NCI-H2227 (cell line): ENCODE measurements around the gene CIB4.

Experiments used
- DNase-seq: peaks from one replicate; lab custom pipeline; 2025; ENCODE audit not compliant: unreplicated experiment; lab: John Stamatoyannopoulos, UW

The CIB4 gene

DNA sequence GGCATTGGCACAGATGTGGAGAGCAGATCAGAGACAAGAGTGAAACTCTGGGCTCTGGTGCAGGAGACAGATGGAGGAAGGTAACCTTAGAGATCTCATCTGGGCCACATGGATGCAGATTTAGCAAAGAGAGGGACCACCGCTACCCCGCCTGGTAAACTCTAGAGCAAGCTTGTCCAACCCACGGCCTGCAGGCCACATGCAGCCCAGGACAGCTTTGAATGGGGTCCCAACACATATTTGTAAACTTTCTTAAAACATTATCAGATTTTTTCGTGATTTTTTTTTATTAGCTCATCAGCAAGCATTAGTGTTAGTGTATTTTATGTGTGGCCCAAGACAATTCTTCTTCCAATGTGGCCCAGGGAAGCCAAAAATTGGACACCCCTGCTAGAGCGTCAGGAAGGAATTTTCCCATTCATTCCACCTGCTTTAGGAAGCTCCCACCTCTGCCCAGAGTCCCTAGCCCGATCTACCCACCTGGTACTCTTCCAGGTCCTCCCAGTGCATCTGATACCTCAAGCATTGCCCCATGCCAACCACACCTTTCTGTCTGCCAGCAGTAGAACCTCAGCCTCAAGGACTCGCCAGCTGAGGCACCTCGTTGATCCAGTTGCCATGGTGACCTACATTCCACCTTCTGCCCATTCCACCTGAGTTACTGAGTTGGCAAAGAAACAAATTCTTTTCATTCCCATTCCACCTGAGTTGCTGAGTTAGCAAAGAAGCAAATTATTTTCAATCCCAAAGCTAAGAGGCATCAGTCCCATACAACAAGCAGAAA is at the start of gene CIB4:
Gene CIB4 (minus strand): TSS at position 586 of the 784 bp plus-strand sequence. CDS start 52 bp downstream, at position 534.
- DNase-seq, result no peak

DNA sequence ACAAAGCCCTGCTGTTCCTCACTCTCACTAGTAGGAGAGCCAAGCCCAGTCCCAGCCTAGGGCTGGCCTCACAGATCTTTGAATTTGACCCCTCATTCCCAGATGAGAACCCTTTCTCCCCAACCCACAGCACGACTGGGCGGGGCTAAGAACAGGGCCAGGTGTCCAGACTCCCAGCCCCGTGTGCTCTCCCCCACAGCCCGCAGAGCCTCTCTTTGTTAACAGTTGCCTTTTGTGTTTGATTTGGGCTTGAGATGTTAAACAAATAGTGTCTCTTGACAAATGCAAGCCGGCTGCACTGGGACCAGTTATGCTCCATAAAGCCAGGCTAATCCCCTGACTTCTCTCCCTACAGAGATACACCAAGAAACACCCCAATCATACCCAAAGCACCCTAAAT is 46.6 kb upstream of the CIB4 start:
- DNase-seq, result no peak

DNA sequence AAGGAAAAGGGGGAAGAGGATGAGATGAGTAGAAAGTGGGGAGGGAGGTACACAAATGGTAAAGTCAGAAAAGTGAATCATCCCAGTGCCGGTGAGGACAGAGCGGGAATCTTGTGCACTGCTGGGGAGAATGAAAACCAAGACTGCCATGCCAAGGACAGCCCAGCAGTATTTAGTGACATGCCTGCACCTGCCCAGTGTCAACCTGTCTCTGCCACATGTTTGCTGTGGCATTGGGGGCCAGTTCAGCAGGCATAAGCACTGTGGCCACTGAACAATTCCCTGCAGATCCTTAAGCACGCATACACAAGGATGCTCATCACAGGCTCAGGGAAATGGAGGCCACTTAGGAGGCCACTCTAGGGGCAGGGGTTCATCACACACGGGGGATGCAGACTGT is 46.2 kb upstream of the CIB4 start:
- DNase-seq, result no peak

DNA sequence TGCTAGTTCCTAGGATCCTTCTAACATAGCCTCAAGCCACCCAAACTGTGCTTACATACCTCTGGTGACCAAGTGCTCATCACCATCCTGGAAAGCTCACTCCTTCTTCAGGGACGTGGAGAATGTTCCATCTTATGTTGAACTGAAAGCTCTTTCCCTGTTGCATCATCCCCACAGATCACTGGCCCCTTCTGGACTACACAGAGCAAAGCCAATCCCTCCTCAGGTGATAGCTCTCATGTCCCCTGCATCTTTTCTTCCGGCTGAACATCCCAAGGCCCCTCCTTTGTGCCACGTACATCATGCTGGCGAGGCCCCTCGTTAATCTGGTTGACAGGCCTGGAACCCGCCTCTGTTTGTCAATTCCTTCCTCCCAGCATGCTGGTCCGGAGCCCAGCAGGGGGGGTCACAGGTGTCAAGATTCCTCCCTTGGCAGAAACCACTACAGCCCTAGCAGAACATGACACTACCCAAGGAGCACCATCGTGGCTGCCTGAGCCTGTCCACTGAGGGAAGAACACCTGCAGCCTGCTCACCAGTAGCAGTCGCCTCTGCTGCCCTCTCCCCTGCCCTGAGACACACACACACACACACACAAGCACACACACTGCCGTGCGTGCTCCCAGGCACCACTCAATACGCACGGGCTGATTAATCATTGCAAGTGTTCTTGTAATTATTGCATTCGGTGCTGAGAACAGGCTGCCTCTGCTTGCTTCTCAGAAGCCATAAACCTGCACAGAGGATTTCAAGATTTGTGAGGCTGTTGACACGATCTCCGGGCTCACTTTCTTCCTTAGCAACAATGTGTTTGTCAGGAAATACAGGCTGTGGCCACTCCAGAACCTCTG is 45.0 kb upstream of the CIB4 start:
- peak; percentile 62 for DNase-seq

DNA sequence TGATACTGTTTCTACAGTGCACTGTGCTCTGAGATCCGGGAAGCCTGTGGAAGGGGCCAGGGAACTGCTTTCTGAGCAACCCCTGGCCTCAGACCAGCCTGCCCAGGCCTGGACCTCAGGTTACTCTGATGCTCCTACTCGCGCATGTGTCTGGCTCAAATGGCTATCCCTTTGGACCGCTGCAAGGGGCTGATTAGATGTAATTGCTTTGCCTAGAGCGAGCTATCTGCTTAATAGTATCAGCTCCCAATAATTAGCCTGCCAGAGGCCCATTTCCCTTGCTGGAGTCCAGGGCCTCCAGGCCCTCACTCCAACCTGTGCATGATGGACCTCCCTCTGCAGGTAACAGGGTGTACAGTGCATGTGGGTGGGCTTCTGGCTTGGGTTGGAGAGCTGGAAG is 44.2 kb upstream of the CIB4 start:
- peak; percentile 13 for DNase-seq

DNA sequence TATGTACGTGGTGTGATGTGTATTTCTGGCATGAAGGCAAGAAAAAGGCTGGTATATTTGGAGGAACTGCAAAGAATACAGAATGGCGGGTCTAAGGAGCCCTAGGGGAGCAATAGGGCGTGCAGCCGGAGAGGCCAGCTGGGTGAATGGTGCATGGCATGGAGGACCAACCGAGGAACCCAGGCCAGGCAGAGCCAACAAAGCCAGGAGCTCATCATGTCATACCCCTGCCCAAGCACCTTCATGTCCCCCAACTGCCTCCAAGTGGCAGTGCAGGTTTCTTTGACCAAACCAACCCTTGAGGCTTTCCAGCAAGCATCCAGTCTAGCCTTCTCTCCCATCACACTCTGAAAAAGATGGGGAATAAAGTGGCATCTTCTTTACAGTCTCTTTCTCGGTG is 42.4 kb upstream of the CIB4 start:
- DNase-seq, result no peak

DNA sequence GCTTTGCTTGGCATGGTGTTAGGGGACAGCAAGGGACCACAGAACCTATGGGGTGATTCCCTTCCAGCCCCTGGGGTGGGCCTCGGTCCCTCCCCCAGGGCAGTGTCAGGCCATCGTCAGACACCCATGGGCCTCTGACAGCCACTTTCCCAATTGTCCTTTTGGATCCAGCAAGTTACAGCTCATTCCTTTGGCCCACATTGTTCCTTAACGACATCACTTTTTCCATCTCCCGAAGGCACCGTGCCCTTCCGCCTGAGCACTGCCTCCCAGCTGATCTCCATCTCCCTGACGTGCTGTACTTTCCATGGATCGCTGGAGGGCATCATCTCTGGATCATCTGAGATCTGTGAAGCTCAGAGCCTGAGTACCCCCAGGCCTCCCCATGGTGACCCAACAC is 41.0 kb upstream of the CIB4 start:
- no peak for DNase-seq

DNA sequence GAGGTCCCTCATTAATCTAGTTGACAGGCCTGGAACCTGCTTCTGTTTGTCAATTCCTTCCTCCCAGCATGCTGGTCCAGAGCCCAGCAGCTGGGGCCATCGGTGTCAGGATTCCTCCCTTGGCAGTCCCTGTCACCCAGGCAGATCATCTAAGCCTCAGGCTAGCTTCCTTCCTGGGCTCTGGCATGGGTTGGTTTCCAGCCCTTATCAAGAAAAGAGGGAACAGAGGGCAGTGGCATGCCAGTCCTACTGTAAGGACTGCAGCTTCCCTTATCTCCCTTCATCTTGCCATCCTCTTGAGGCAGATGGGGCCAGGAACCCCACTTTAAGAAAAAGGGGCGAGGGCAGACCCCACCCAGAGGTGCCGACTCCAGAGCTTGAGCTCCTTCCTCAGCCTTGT is 40.5 kb upstream of the CIB4 start:
- no peak for DNase-seq

DNA sequence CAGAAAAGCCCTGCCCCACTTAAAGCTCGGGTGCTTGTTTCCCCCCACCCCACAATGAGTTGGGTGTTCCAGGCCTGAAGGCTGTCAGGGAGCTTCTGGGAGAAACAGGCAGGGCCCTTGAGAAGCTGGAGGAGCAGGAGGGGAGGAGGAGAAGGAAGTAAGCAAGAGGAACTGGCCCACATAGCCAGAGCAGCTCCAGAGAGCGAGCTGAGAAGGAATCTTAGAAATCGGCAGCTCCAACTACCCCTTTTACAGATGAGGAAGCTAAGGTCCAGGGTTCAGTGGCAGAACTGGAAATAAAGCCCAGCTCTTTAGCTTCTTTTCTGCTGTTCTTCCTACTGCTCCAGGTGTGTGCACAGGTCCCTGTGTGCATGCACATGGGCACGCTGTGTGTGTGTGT is 38.7 kb upstream of the CIB4 start:
- no peak for DNase-seq

DNA sequence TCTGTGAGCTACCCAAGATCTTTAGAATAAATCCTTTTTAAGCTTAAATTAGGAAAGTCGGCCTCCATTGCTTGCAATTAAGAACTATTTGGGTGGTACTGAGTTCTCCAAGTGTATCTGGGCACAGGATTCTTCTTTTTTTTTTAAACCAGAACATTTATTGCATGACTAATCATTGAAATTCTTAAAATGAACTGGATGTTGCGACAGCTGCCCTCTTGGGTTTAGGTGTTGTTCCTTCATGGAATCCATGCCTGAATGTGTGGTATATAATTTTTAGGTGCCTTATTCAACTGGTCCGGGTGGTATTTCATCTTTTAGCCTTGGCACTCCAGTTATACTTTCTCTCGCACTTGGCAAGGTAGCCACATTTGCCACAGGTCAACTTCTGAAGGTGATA is 36.9 kb upstream of the CIB4 start:
- DNase-seq, result no peak

DNA sequence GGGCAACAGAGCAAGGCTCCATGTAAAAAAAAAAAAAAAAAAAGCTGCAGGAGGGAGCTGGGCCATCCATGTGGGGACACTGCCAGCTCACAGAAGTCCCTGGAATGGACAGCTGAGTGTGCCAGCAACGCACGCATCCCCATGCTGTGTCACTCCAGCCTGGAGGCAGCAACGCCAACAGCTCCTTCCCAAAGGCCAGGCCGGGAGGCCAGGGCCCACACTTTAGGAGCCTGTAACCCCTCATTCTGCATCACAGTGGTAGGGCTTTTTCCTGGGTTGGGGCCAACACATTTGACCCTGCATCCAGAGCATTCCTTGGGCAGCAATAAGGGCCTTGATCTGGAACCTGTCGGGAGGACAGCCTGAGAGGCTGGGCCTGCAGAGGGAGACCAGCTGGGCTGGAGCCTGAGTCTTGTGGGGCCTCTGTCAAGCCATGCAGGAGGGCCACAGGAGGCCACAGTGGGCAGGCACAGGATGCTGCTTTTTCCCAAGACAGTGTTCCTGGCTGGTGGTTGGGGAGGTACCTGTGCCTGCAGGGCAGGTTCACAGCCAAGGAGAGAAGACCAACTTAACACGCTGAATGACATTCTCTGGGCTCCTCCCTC is 34.6 kb upstream of the CIB4 start:
- no peak for DNase-seq

DNA sequence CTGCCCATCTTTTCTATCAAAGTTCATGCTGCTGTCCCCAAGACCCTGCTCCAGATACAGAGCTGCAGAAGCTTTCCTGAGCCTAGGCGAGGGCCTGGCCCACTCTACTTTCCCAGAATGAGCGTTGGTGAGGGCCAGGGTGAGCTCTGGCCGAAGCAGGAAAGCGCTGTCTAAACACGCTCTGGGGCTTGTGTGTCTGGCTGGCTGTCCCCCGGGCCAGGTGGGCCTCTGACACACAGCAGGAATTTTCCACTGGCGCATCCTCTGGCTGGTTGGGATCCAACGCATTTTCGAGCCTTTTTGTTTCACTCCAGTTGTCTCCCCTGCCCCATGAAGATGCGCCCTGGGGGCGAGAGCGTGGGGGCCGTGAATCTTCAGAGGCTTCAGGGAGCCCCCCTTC is 33.6 kb upstream of the CIB4 start:
- DNase-seq, result no peak

DNA sequence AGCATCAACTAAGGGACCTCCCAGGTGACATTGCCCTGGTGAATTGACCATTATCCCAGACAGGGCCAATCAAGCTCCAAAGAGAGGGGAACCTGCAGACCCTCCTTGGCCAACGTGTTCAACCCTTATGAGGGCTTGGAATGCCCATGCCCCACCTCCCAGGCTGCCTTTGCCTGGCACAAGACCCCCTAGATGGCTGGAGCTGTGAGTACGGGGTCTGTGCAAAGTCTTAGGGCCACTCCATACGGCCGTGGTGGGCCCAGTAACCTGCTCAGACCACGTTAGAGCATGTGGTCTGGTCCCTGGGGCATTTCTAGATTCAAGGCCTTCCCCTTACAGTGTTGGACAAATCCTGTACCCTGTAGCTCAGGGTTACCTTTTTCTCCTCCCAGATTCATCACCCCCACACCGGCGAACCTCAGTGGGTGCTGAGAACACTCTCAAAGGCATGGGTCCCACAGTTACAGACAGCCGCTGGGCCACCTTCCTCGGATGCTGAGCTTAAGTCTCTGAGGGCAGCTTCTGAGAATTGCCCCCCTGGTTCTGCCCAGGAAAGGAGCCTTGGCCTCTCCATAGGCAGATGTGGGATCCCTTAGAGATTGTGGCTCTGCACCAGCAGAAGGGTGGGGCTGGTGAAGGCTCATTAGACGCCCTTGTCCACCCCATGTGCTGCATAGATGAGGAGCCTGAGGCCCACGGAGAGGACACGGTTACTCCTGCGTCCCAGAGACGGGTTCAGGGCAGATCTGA is 33.0 kb upstream of the CIB4 start:
- no peak for DNase-seq

DNA sequence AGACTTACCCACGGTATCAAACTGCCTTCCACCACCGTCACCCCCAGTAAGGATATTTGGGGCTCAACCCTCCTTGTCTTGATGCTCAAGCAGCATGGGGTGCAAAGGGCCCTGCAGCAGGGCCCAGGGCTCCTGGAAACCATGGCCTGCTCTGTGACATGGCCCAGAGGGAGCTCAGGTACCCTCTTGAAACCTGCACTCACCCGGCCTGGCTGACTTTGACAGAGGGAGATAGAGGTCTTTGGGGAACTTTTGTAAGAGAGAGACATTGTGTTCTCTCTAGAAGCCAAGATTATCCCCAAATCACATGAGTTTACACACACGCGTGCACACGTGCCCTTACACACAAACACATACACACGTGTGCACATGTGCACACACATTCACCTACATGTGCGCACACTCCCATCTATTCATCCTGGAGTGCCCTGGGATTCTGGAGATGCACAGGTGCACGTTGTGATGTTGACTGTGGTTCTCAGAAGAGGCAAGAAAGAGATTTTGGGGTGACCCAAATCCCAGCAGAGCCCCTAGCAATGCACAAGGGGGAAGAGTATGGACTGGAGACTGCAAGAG is 31.7 kb upstream of the CIB4 start:
- DNase-seq, result no peak

DNA sequence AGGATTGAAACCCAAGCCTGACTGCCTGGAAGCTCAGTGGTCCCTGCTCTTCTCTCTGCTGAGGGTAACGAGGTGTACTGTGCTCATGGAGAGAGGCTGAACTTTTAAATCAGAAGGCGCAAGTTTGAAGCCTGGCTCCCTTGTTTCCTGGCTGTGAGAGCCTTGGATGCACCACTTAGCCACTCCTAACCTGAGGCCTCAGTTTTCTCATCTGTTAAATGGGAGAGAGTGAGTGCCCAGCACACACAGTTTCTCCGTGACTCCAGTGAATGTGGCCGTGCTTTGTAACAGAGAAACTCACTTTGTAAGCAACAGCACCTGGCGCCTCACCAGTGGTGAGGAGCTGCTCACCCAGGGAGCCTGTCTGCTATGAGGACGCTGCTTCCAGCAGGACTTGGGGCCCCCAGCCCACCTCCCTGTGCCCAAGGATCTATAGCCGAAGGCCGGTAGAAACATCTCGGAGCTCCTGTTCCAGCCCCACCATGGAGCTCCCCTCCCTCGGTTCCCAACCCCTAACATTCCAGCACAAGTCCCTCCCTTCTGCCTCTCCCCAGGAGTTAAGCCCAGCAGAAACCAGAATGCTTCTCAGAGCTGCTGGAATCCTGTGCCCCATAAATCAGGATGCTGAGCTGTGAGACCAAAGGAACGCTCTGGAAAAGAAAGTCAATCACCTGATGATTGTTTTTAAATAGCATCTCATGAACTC is 31.1 kb upstream of the CIB4 start:
- no peak for DNase-seq

DNA sequence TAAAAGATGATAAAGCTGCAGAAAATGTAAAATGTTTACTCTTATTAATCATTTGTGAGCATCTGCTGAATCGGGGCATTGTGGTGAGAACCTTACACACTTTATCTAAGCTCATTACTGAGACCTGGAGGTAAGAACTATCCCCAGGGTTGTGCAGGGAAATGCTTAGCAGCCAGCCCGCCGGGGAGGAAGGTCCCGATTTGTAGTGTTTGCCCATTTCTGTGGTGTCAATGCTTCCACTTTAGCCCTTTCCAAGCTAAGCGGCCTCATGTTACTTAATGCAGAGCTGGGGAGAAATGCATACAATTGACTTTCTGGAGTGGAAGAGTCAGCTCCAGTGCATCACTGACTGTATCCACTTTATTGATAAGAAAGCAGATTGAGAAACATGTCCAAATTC is 30.5 kb upstream of the CIB4 start:
- DNase-seq, result no peak

DNA sequence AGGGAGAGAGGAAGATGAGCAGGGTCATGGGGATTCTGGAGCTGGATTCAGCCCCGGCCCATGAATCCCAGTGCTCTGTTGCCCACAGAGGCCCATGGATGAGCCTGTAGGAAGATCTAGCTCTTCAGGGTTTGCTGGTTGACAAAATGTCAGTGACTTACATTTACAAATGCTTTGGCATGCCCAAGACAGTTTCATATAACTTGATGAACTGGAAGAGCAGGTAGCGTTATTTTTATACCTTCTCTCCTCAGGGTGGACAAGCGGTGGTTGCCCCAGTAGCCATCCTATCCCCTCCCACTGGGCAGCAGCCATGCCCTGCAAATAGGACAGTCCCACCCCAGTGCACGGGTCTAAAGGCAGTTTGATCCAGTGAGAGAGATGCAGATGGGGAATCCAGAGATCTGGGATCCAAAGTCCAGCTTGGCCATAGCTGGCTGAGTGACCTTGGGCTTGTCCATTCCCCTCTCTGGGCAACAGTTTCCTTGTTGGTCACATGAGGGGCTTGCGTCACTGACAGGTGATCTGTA is 29.8 kb upstream of the CIB4 start:
- no peak for DNase-seq

DNA sequence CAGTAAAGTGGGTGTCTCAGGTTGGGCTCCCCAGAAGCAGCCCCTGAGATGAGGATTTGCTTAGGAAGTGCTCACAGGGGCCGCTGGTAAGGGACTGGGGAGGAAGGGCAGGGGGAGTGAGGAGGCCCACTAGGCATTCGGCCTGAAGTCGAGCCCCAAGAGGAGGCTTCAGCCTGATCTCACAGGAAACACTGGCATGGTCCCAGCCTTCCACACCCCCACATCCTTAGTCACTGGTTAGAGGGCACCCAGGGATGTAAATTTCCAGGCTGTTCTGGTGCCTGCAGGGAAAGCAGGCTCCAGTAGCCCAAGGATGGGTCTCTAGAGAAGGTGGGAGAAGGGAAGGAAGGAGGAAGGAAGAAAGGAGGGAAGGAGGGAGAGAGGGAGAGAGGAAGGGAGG is 29.0 kb upstream of the CIB4 start:
- no peak for DNase-seq

DNA sequence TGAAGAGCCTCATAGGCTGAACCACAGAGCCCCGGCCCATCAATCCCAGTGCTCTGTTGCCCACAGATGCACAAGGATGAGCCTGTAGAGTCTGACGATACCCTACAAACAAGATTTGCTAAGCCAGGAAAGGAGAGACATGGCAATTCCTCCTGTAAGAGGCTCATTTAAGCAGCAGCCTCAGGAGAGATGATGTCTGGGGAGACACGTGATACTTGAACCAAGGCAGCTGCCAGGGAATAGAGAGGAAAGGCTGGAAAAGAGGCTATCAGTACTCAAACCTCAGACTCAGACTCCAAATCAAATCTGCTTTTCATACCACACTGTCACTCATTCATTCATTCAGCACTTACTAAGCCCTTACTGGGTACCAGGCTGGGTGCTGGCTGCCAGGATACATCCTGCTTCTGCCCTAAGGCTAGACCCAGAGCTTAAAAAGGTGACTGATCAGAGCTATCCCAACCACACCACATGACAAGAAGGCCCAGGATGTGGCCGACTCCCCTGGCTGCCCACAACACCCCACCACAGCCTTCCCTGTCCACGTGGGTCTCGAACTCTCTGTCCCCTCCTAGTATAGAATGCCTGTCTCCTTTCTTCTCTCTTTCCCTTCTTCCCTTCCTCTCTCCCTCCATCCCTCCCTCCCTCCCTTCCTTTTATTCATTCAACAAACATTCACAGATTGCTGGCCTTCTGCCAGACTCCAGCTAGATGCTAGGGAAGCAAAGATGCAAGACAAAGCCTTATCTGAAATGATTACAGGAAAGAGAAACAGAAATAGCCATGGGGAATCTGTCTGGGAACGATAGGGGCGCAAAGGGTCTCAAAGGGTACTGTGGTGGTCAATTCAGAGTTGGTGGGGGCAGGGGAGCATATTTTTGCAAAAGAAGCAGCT is 27.9 kb upstream of the CIB4 start:
- DNase-seq, result no peak
